Panc1 (cell line): Measurements from ENCODE around the gene TIMM22. TPM values are rescaled to one million over a fixed set of nuclear protein-coding genes. Genes with fewer than 3 reads are reported as not detected.
A peak's percentile ranks its signal among the peaks of the same experiment; 100 is the strongest.

Experiments used
- ATAC-seq: fragments of 200-7000 bp; cut with Tn5 transposase; 2 replicates; pipeline ENCODE4 v1.9.1; 2020; ENCODE audit warnings: mild to moderate bottlenecking, moderate library complexity
- BruUV-seq: library from RNA; stranded (reverse); fragments of 400-500 nt; replicated peaks from 2 replicates; lab custom pipeline; 2021; lab: Mats Ljungman, UMichigan
- CTCF ChIA-PET: fragments of 300-600 bp; sonication (Branson Sonifier 250); formaldehyde crosslinking; loops from one replicate; lab custom pipeline; 2022; ENCODE audit warnings: antibody characterized with exemption; lab: Charles Lee
- POLR2A ChIA-PET: fragments of 300-600 bp; sonication (Branson Sonifier 250); formaldehyde crosslinking; loops from one replicate; lab custom pipeline; 2022; ENCODE audit warnings: antibody characterized with exemption; lab: Charles Lee
- DNase-seq: peaks from one replicate; pipeline ENCODE4 v3.0.0-alpha.2; 2010; ENCODE audit warnings: low read depth, low spot score
- H3K27ac ChIP-seq: 2 replicates; pipeline ENCODE4 v1.5.1; 2011; ENCODE audit warnings: mild to moderate bottlenecking, low read length, inconsistent platforms
- H3K27me3 ChIP-seq: fragments of 200-500 bp; sonication (Bioruptor generic); 2 replicates; pipeline ENCODE4 v1.6.0; 2014; ENCODE audit warnings: low read length, inconsistent platforms; ENCODE audit not compliant: control insufficient read depth, insufficient read depth
- H3K36me3 ChIP-seq: fragments of 200-500 bp; sonication (Bioruptor generic); 2 replicates; pipeline ENCODE4 v1.5.1; 2014; ENCODE audit warnings: inconsistent platforms, mild to moderate bottlenecking, low read length, moderate library complexity; ENCODE audit not compliant: control insufficient read depth, insufficient read depth
- H3K4me1 ChIP-seq: 2 replicates; pipeline ENCODE4 v1.5.1; 2011; ENCODE audit warnings: inconsistent platforms, mild to moderate bottlenecking, low read length, moderate library complexity; ENCODE audit not compliant: control insufficient read depth, insufficient read depth
- H3K4me3 ChIP-seq, 2 experiments: 2 replicates each; pipeline ENCODE4 v1.5.1; 2011 to 2012; ENCODE audit warnings: low read depth in 2 of 2, low read length in 2 of 2, mild to moderate bottlenecking in 2 of 2, inconsistent platforms in 1 of 2, moderate library complexity in 1 of 2
- H3K9me3 ChIP-seq: fragments of 200-500 bp; sonication (Bioruptor generic); 2 replicates; pipeline ENCODE4 v1.5.1; 2014; ENCODE audit warnings: low read depth, mild to moderate bottlenecking, inconsistent platforms, low read length, moderate library complexity; ENCODE audit not compliant: control insufficient read depth, insufficient read depth
- CTCF ChIP-seq: fragments of 450-650 bp; IDR thresholded peaks from 2 replicates; pipeline ENCODE4 v1.5.1; 2017; ENCODE audit warnings: mild to moderate bottlenecking
- POLR2AphosphoS5 ChIP-seq: IDR thresholded peaks from 2 replicates; pipeline ENCODE4 v1.6.1; 2012; ENCODE audit warnings: mild to moderate bottlenecking, low read depth, low read length, moderate library complexity
- REST ChIP-seq, 2 experiments: IDR thresholded peaks; 2 replicates each; pipeline ENCODE4 v1.6.1; 2011 to 2012; ENCODE audit warnings: low read depth in 2 of 2, control low read depth in 1 of 2, low read length in 1 of 2, mild to moderate bottlenecking in 1 of 2, moderate library complexity in 1 of 2; ENCODE audit not compliant: insufficient read depth in 1 of 2
- SIN3A ChIP-seq: IDR thresholded peaks from 2 replicates; pipeline ENCODE4 v1.6.1; 2012; ENCODE audit warnings: low read depth, mild to moderate bottlenecking, low read length, moderate library complexity, borderline replicate concordance; ENCODE audit not compliant: insufficient read depth
- TCF7L2 ChIP-seq: IDR thresholded peaks from 2 replicates; pipeline ENCODE4 v1.6.1; 2011; ENCODE audit warnings: mild to moderate bottlenecking, low read depth, low read length, inconsistent platforms
- in situ Hi-C: cut with HindIII; loops from 2 replicates; pipeline ENCODE4 v1.10.0; 2016; ENCODE audit warnings: low sequenced_read_pairs, low pct_unique_long_range_greater_than_20kb
- intact Hi-C: fragments of 100-400 bp; cut with micrococcal nuclease; formaldehyde crosslinking; loops from one replicate; pipeline ENCODE4 v1.10.0; 2022; ENCODE audit not compliant: unreplicated experiment
- total RNA-seq: library from RNA; stranded (reverse); gene quantifications from one replicate; pipeline ENCODE4 v1.2.1, GENCODE V29; 2021; ENCODE audit not compliant: unreplicated experiment

TIMM22 gene
- total RNA-seq, 1 experiment from 2014 or later = 10.2 TPM

DNA sequence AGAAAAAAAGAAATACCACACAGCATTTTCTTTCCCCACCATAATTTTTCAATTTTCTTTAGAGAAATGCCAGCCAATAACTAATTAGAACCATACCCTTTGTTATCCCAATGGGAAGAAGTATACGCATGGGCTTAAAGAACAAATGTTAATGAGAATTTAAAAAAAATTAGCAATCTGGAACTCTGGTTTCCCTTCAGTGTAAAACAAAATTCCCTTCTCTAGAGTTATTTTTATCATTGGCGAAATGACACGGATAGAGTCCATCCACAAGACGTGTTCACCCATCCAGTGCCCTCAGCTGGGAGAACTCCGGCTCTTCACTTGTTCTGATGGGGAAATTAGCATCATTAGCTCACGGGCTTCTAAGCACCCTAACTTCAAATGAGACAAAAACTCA lies 20.6 kb upstream of the TIMM22 start:
- H3K4me1 ChIP-seq = peaks cover 30% of the 10 kb centered on the region
- TF ChIP-seq REST (IDR thresholded peaks at IDR 0.05; ENCODE audit: insufficient read depth in 1 of 2, low read depth in 2 of 2, low read length in 1 of 2) = no peak
- no peak for TF ChIP-seq TCF7L2
- POLR2A ChIA-PET = no interaction called here
- CTCF ChIA-PET = no interaction called here
- ATAC-seq = no peak
- no peaks in the 10 kb centered on the region for H3K27me3 ChIP-seq
- no peak for DNase-seq
- BruUV-seq = no TSS peak
- no peaks in the 10 kb centered on the region for H3K9me3 ChIP-seq
- intact Hi-C loops (no loop called here), in situ Hi-C loops (no loop called here)
- peak overlapping the region; percentile 93 for H3K27ac ChIP-seq
- no peaks in the 10 kb centered on the region; the same call in none of the 2 replicates for H3K36me3 ChIP-seq
- peak overlapping the region; percentile 69 to 83 for H3K4me3 ChIP-seq

GRCh38 chr17:977166-977565 lies 19.8 kb upstream of the TIMM22 start:
- DNase-seq (no peak), ATAC-seq (no peak)
- ChIA-PET CTCF (no interaction called here), POLR2A (no interaction called here)
- Histone ChIP-seq H3K27ac (peak overlapping the region; percentile 93), H3K27me3 (no peaks in the 10 kb centered on the region), H3K36me3 (no peaks in the 10 kb centered on the region; the same call in none of the 2 replicates), H3K4me1 (peaks cover 31% of the 10 kb centered on the region), H3K9me3 (no peaks in the 10 kb centered on the region), H3K4me3 (peak overlapping the region; percentile 69 to 83)
- in situ Hi-C loops = no loop called here
- TSS peak; percentile 71 for BruUV-seq
- intact Hi-C loops = no loop called here
- no peak for TF ChIP-seq SIN3A
- TF ChIP-seq REST (IDR thresholded peaks at IDR 0.05; ENCODE audit: insufficient read depth in 1 of 2, low read depth in 2 of 2, low read length in 1 of 2) = no peak
- TF ChIP-seq CTCF = no peak
- no peak for TF ChIP-seq TCF7L2
- no peak for TF ChIP-seq POLR2AphosphoS5
